ENCODE data around the gene COL19A1.

GRCh38 chr6:70125602-70126001 is 259.2 kb downstream of the COL19A1 start:
- no peak for TF ChIP-seq CTCF (IDR thresholded peaks at IDR 0.05)
- no peak for TF ChIP-seq REST (IDR thresholded peaks at IDR 0.05; ENCODE audit: insufficient read depth in 1 of 2, low read depth in 2 of 2, low read length in 1 of 2)
- TF ChIP-seq POLR2AphosphoS5 (IDR thresholded peaks at IDR 0.05; ENCODE audit: low read depth, low read length) = no peak
- no peak for TF ChIP-seq SIN3A (IDR thresholded peaks at IDR 0.05; ENCODE audit: borderline replicate concordance, insufficient read depth, low read depth, low read length)
